ENCODE measurements around the gene PEX19. TPM values are rescaled to one million over a fixed set of nuclear protein-coding genes. Genes with fewer than 3 reads are reported as not detected.

Gene PEX19
- total and polyA plus RNA-seq, 9 donors: 38.9 to 139 (median 70.6) TPM

DNA sequence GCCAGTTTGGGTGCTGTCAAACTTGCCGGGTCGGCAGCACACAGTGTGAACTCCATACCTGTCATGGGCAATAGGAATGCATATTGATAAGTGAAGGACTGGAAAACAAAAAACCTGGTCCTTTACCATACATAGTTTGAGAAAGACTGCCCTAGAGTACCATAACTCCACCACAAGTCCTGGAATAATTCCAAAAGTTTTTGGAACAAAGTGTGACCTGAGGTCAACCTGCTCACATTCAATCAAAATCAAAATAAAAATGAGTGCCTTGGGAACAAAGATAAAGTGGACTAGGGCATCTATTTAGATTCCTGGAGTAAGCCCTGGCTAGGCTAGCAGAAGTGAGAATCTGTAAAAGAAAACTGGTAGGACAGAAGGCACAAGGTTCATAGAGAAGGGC, 7.6 kb downstream of the PEX19 start:
- 72 to 87% (median 83%) methylated on average over 2 of the region's 2 CpGs for WGBS, 3 donors
- H3K36me3 ChIP-seq: no peaks in the 10 kb centered on the region

DNA sequence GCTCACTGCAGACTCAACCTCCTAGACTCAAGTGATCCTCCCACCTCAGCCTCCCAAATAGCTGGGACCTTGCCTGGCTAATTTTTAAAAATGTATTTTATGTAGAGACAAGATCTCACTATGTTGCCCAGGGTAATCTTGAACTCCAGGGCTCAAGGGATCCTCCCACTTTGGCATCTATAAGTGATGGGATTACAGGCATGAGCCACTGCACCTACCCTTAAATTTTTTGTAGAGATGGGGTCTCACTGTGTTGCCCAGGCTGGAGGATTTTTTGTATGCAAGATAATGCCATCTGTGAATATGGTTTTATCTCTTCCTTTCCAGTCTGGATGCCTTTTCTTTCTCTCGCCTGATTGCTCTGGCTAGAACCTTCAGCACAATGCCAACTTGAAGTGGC, 13.9 kb downstream of the PEX19 start:
- H3K9me3 ChIP-seq: no peaks in the 10 kb centered on the region
- no peak overlapping the region for H3K27ac ChIP-seq
- no peak for TF ChIP-seq EP300 (IDR thresholded peaks at IDR 0.05)
- TF ChIP-seq, protein P1, sequence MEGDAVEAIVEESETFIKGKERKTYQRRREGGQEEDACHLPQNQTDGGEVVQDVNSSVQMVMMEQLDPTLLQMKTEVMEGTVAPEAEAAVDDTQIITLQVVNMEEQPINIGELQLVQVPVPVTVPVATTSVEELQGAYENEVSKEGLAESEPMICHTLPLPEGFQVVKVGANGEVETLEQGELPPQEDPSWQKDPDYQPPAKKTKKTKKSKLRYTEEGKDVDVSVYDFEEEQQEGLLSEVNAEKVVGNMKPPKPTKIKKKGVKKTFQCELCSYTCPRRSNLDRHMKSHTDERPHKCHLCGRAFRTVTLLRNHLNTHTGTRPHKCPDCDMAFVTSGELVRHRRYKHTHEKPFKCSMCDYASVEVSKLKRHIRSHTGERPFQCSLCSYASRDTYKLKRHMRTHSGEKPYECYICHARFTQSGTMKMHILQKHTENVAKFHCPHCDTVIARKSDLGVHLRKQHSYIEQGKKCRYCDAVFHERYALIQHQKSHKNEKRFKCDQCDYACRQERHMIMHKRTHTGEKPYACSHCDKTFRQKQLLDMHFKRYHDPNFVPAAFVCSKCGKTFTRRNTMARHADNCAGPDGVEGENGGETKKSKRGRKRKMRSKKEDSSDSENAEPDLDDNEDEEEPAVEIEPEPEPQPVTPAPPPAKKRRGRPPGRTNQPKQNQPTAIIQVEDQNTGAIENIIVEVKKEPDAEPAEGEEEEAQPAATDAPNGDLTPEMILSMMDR (IDR thresholded peaks at IDR 0.05): no peak
- TF ChIP-seq POLR2A (IDR thresholded peaks at IDR 0.05): no peak
- intact Hi-C loops (cut with DNase I): no loop called here
- no peak for DNase-seq
- no peaks in the 10 kb centered on the region for H3K27me3 ChIP-seq
- H3K36me3 ChIP-seq: no peaks in the 10 kb centered on the region
- H3K4me3 ChIP-seq: no peak overlapping the region
- H3K4me1 ChIP-seq (ENCODE audit: insufficient read depth): no peaks in the 10 kb centered on the region
- WGBS, 3 donors: 82 to 87% (median 86%) methylated on average over 1 of the region's 1 CpG

More for the DNA sequence above, 7.6 kb downstream of the PEX19 start:
- Histone ChIP-seq H3K27ac (no peak overlapping the region), H3K9me3 (no peaks in the 10 kb centered on the region), H3K4me1 (ENCODE audit: insufficient read depth) (no peaks in the 10 kb centered on the region), H3K27me3 (no peaks in the 10 kb centered on the region), H3K4me3 (no peak overlapping the region)
- intact Hi-C loops (cut with DNase I): no loop called here
- no peak for DNase-seq
- TF ChIP-seq POLR2A (IDR thresholded peaks at IDR 0.05): no peak
- TF ChIP-seq, protein P1 (IDR thresholded peaks at IDR 0.05): no peak

DNA sequence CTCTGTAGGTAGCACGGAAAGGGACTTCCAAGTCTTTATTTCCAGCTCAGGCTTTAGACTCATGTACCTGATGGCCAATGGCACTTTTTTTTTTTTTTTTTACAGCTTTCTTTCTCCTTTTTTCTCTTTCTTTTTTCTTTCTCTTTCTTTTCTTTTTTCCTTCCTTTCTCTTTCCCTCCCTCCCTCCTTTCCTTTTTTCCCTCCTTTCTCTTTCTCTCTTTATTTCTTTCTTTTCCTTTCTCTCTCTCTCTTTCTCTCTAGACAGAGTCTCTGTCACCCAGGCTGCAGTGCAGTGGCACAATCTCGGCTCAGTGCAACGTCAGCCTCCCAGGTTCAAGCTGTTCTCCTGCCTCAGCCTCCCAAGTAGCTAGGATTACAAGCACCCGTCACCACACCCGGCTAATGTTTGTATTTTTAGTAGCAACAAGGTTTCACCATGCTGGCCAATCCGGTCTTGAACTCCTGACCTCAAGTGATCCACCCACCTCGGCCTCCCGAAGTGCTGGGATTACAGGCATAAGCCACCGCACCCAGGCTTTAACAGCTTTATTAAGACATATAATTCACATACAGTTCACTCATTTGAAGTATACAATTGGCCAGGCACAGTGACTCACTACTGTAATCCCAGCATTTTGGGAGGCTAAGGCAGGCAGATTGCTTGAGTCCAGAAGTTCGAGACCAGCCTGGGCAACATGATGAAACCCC, 17.5 kb downstream of the PEX19 start:
- Histone ChIP-seq H3K27ac (no peak overlapping the region), H3K27me3 (no peaks in the 10 kb centered on the region), H3K36me3 (no peaks in the 10 kb centered on the region), H3K4me3 (no peak overlapping the region), H3K4me1 (ENCODE audit: insufficient read depth) (peaks cover 4% of the 10 kb centered on the region), H3K9me3 (no peaks in the 10 kb centered on the region)
- no peak for DNase-seq
- TF ChIP-seq, protein P1 (IDR thresholded peaks at IDR 0.05): no peak
- TF ChIP-seq EP300 (IDR thresholded peaks at IDR 0.05) (no peak), POLR2A (IDR thresholded peaks at IDR 0.05) (no peak)
- WGBS, 3 donors: 76 to 82% (median 80%) methylated on average over 9 to 10 of the region's 10 CpGs
- intact Hi-C loops (cut with DNase I): no loop called here

DNA sequence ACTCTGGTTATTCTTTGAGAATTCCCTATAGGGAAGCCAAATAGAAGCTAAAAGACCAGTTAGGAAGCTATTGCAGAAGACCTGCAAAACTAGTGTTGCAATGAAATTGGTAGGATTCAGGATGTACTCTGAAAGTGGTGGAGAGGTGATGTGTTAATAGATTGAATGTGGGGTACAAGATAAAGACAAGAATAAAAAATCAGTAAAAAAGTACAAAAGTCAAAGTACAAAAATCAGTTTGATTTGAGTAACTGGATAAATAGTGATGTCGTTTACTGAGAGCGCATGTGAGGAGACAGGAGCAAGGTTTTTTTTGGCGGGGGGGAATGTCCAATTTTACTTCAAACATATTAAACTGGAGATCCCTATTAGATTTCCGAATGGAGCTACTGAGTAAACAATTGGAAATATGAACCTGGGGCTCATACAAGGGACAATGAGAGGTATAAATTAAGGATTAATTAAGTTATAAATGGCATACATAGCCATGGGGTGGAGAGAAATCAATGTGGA, 20.1 kb downstream of the PEX19 start:
- intact Hi-C loops (cut with DNase I): loop anchor here in 1 of 4 donors (5.0 kb wide), 1 partner anchor 163 kb away; no protein-coding TSS in a partner anchor
- Histone ChIP-seq H3K4me1 (ENCODE audit: insufficient read depth) (peaks cover 6% of the 10 kb centered on the region), H3K27ac (no peak overlapping the region), H3K27me3 (no peaks in the 10 kb centered on the region), H3K36me3 (no peaks in the 10 kb centered on the region), H3K4me3 (no peak overlapping the region), H3K9me3 (no peaks in the 10 kb centered on the region)
- no peak for DNase-seq
- 77 to 89% (median 77%) methylated on average over 4 of the region's 4 CpGs for WGBS, 3 donors
- TF ChIP-seq POLR2A (IDR thresholded peaks at IDR 0.05) (no peak), EP300 (IDR thresholded peaks at IDR 0.05) (no peak)
- TF ChIP-seq, protein P1 (IDR thresholded peaks at IDR 0.05): no peak
